Pancreas (tissue), 10 donors: ENCODE measurements around the gene ZNF491. TPM values are rescaled to one million over a fixed set of nuclear protein-coding genes. Genes with fewer than 3 reads are reported as not detected.
A peak's percentile ranks its signal among the peaks of the same experiment; 100 is the strongest.
"Not testable (repeated sequence)": the region's sequence is repeated elsewhere in the genome, so short reads cannot be mapped to it uniquely, and the experiment has no call there.

ENCODE experiments used
- ATAC-seq, 4 donors: fragments of 200-7000 bp; cut with Tn5 transposase; one replicate each; pipeline versions ENCODE4 v1.8.0 to v1.9.1; 2020; ENCODE audit warnings: mild to moderate bottlenecking in 4 of 4, moderate library complexity in 4 of 4
- DNase-seq, 6 donors: peaks; one replicate each; pipeline ENCODE4 v3.0.0-alpha.2; 2020
- FAIRE-seq: peaks from 2 replicates; lab custom pipeline; 2012; peaks lifted over from hg19 to GRCh38; lab: Jason Lieb, UNC
- H3K27ac ChIP-seq, 4 donors: fragments of 200-600 bp; sonication (generic); 1 replicate in 3 of 4; 2 replicates in 1 of 4; pipeline versions ENCODE4 v1.5.0 to v1.8.0; 2020
- H3K27me3 ChIP-seq, 4 donors: fragments of 200-600 bp; one replicate each; pipeline ENCODE4 v1.8.0; 2021
- H3K36me3 ChIP-seq, 3 donors: fragments of 200-600 bp; sonication (generic) in 1 of 3; one replicate each; pipeline versions ENCODE4 v1.5.0 to v1.8.0; 2020 to 2021
- H3K4me1 ChIP-seq, 3 donors: fragments of 200-600 bp; one replicate each; pipeline ENCODE4 v1.8.0; 2021
- H3K4me3 ChIP-seq, 4 donors: fragments of 200-600 bp; sonication (generic) in 2 of 4; one replicate each; pipeline versions ENCODE4 v1.5.0 to v1.8.0; 2020 to 2021
- H3K9me3 ChIP-seq, 4 donors: fragments of 200-600 bp; one replicate each; pipeline ENCODE4 v1.8.0; 2021
- CTCF ChIP-seq, 4 donors: fragments of 200-600 bp; sonication (generic) in 3 of 4; IDR thresholded peaks; one replicate each; pipeline versions ENCODE4 v1.5.0 to v1.8.0; 2021; ENCODE audit warnings: antibody characterized with exemption in 4 of 4
- WGBS, 2 donors: extraction: QIAGEN DNeasy Blood & Tissue Kit; methylation state at CpG; one replicate each; pipeline ENCODE4 v1.1.7; 2013; 5-methylcytosine and 5-hydroxymethylcytosine counted together
- intact Hi-C, 3 donors: fragments of 100-400 bp; cut with DNase I; formaldehyde crosslinking; loops; one replicate each; pipeline versions ENCODE4 v1.11.1 to v1.14.2; 2022
- polyA plus RNA-seq, 2 donors: library from polyadenylated mRNA; stranded (reverse); fragments of 200-250 nt; gene quantifications; one replicate each; pipeline ENCODE4 v1.2.3, GENCODE V29; 2013
- total RNA-seq, 6 donors: library from RNA; stranded (reverse); fragmentation: NEBNext Ultra II Directional in 4 of 6; extraction: Animal tissue kit (Norgen Biotek cat#: 25700) in 4 of 6; gene quantifications; one replicate each; pipeline versions ENCODE4 v1.2.1 to v1.2.4, GENCODE V29; 2021 to 2023
- donor health status: healthy with polysubstance abuse.
- donor health status: DM: no; HTN: no; CAD: no; lungs with moderate emphysema.
- donor health status: DM: no; HTN: no; CAD: no.
- donor health status: control.
- donor health status: control.
- donor health status: Bipolar disorder and iron deficiency.
- donor health status: DM: yes; HTN: yes; CAD: no.
- donor health status: DM: no; HTN: no; CAD: no.
- donor health status: DM: no; HTN: no; CAD: no.
- donor health status: DM: yes; HTN: yes; CAD: no.

Gene ZNF491
- total and polyA plus RNA-seq, 8 donors, result 0.95 to 3.3 (median 1.2) TPM

GRCh38 chr19:11813703-11814028 lies 15.3 kb downstream of the ZNF491 start:
- ATAC-seq (peak; percentile 15 to 39 (median 32)), DNase-seq (no peak), FAIRE-seq (no peak)
- Histone ChIP-seq H3K4me1 (peaks cover 0 to 4% (median 0%) of the 10 kb centered on the region in 3 donors), H3K27ac (peak overlapping the region; percentile 83 to 91 (median 84)), H3K27me3 (no peaks in the 10 kb centered on the region), H3K9me3 (no peaks in the 10 kb centered on the region), H3K4me3 (peak overlapping the region; percentile 80 to 96 (median 87)), H3K36me3 (no peaks in the 10 kb centered on the region)
- WGBS, 2 donors, result 1% methylated on average over 6 of the region's 6 CpGs
- no peak for TF ChIP-seq CTCF (IDR thresholded peaks at IDR 0.05)
- intact Hi-C loops, result no loop called here

GRCh38 chr19:11814029-11814699 lies 15.8 kb downstream of the ZNF491 start, which contains the start of gene ZNF440:
Gene ZNF440 (plus strand): TSS chr19:11814273. CDS start chr19:11814448, 175 bp downstream.
- intact Hi-C loops, result no loop called here
- Histone ChIP-seq H3K4me3 (peak within 1 kb of the TSS; percentile 80 to 96 (median 87)), H3K36me3 (no peaks in the 10 kb centered on the region), H3K9me3 (no peaks in the 10 kb centered on the region), H3K27me3 (no peaks in the 10 kb centered on the region), H3K27ac (peak within 1 kb of the TSS; percentile 83 to 91 (median 84)), H3K4me1 (peaks cover 0 to 4% (median 0%) of the 10 kb centered on the region in 3 donors)
- DNase-seq, result peak; percentile 95 to 99 (median 96)
- no peak for TF ChIP-seq CTCF (IDR thresholded peaks at IDR 0.05)
- peak; percentile 99 to 100 (median 99) for ATAC-seq
- FAIRE-seq, result no peak
- WGBS, 2 donors, result 0 to 1% methylated on average over 53 to 55 of the region's 55 CpGs

- no peaks in the 10 kb centered on the region for H3K36me3 ChIP-seq
- FAIRE-seq (no peak), DNase-seq (no peak), ATAC-seq (peak; percentile 48 to 67 (median 52))
- WGBS, 2 donors, result 1% methylated on average over 13 of the region's 13 CpGs
- H3K4me1 ChIP-seq, result peaks cover 0 to 4% (median 0%) of the 10 kb centered on the region in 3 donors
- intact Hi-C loops, result no loop called here
- no peak for TF ChIP-seq CTCF (IDR thresholded peaks at IDR 0.05)
- H3K4me3 ChIP-seq, result peak overlapping the region; percentile 80 to 96 (median 87)
- peak overlapping the region; percentile 83 to 91 (median 84) for H3K27ac ChIP-seq
- H3K9me3 ChIP-seq, result no peaks in the 10 kb centered on the region
- H3K27me3 ChIP-seq, result no peaks in the 10 kb centered on the region
These were observed 16.3 kb downstream of the ZNF491 start for GRCh38 chr19:11814700-11815035.

GRCh38 chr19:11821474-11822109 lies 23.3 kb downstream of the ZNF491 start:
- no peaks in the 10 kb centered on the region for H3K27me3 ChIP-seq
- H3K36me3 ChIP-seq, result no peaks in the 10 kb centered on the region
- no peak overlapping the region for H3K4me3 ChIP-seq
- no peaks in the 10 kb centered on the region for H3K9me3 ChIP-seq
- DNase-seq (no peak), FAIRE-seq (no peak), ATAC-seq (no peak)
- 95 to 96% methylated on average over 5 of the region's 5 CpGs for WGBS, 2 donors
- no peaks in the 10 kb centered on the region for H3K4me1 ChIP-seq
- TF ChIP-seq CTCF (IDR thresholded peaks at IDR 0.05), result no peak
- H3K27ac ChIP-seq, result no peak overlapping the region
- intact Hi-C loops, result no loop called here

- 91 to 95% methylated on average over 7 of the region's 7 CpGs for WGBS, 2 donors
- H3K36me3 ChIP-seq, result peaks cover 10 to 31% (median 22%) of the 10 kb centered on the region in 3 donors
- H3K9me3 ChIP-seq, H3K4me1 ChIP-seq, ATAC-seq, FAIRE-seq, H3K27ac ChIP-seq, DNase-seq, H3K4me3 ChIP-seq, H3K27me3 ChIP-seq, intact Hi-C loops: not testable (repeated sequence)
These were observed 30.9 kb downstream of the ZNF491 start for GRCh38 chr19:11828957-11829876.
